OCI-LY7 (cell line): ENCODE measurements around the gene MYO9B.

ENCODE experiments used
- CTCF ChIP-seq: fragments of 200-600 bp; sonication (generic); conservative IDR thresholded peaks from 2 replicates; pipeline ENCODE4 v1.5.1; 2014; ENCODE audit warnings: mild to moderate bottlenecking, antibody characterized with exemption, low read length, moderate library complexity, mixed read lengths
- EZH2phosphoT487 ChIP-seq: fragments of 200-600 bp; sonication (generic); IDR thresholded peaks from 2 replicates; pipeline ENCODE4 v1.6.1; 2018; ENCODE audit warnings: low read depth, borderline replicate concordance, mild to moderate bottlenecking, mixed run types, antibody characterized with exemption, low read length, moderate library complexity, mixed read lengths

- TF ChIP-seq CTCF: no peak
- TF ChIP-seq EZH2phosphoT487: no peak
Observed at GRCh38 chr19:17086834-17087233, 11.3 kb downstream of the MYO9B start.
